Osteoblast (primary cell): Measurements from ENCODE around the gene CARD9. TPM values are rescaled to one million over a fixed set of nuclear protein-coding genes. Genes with fewer than 3 reads are reported as not detected.

Experiments
- DNase-seq: peaks from one replicate; pipeline ENCODE4 v3.0.0; 2011; ENCODE audit warnings: low spot score, mixed read lengths; ENCODE audit not compliant: insufficient read length; ENCODE audit errors: missing footprints
- H2AFZ ChIP-seq: 2 replicates; pipeline ENCODE4 v1.6.0; 2011; ENCODE audit warnings: mild to moderate bottlenecking, low read length
- H3K27ac ChIP-seq: 2 replicates; pipeline ENCODE4 v1.5.1; 2011; ENCODE audit warnings: mild to moderate bottlenecking, low read depth, low read length, moderate library complexity
- H3K27me3 ChIP-seq: 2 replicates; pipeline ENCODE4 v1.6.0; 2012; ENCODE audit warnings: mild to moderate bottlenecking, control low read depth, inconsistent platforms, low read length, moderate library complexity; ENCODE audit not compliant: insufficient read depth
- H3K36me3 ChIP-seq: 2 replicates; pipeline ENCODE4 v1.5.1; 2011; ENCODE audit warnings: mild to moderate bottlenecking, low read length, control low read depth, moderate library complexity; ENCODE audit not compliant: insufficient read depth
- H3K4me1 ChIP-seq: 2 replicates; pipeline ENCODE4 v1.5.1; 2011; ENCODE audit warnings: mild to moderate bottlenecking, low read length, control low read depth, moderate library complexity; ENCODE audit not compliant: insufficient read depth
- H3K4me2 ChIP-seq: 2 replicates; pipeline ENCODE4 v1.6.0; 2011; ENCODE audit warnings: mild to moderate bottlenecking, low read length; ENCODE audit not compliant: insufficient read depth
- H3K4me3 ChIP-seq: fragments of 200-600 bp; sonication (generic); 3 replicates; pipeline ENCODE4 v1.5.1; 2012; ENCODE audit warnings: mild to moderate bottlenecking, low read length, inconsistent platforms; ENCODE audit not compliant: insufficient read depth
- H3K79me2 ChIP-seq: 2 replicates; pipeline ENCODE4 v1.6.0; 2012; ENCODE audit warnings: mild to moderate bottlenecking, low read length, control low read depth, inconsistent platforms; ENCODE audit not compliant: insufficient read depth
- H3K9me3 ChIP-seq: 2 replicates; pipeline ENCODE4 v1.5.1; 2011; ENCODE audit warnings: low read depth, low read length, control low read depth
- H4K20me1 ChIP-seq: 2 replicates; pipeline ENCODE4 v1.6.0; 2012; ENCODE audit warnings: mild to moderate bottlenecking, low read length, control low read depth; ENCODE audit not compliant: insufficient read depth
- CTCF ChIP-seq: IDR thresholded peaks from 2 replicates; pipeline ENCODE4 v1.5.1; 2011; ENCODE audit warnings: mild to moderate bottlenecking, low read depth, low read length, moderate library complexity; ENCODE audit errors: extremely low read depth
- total RNA-seq: library from RNA; depleted of rRNA; stranded (reverse); fragments of >200 nt; gene quantifications from 2 replicates; pipeline ENCODE4 v1.2.3, GENCODE V29; 2012

The CARD9 gene
- total RNA-seq, 1 donor = 5.1 TPM

DNA sequence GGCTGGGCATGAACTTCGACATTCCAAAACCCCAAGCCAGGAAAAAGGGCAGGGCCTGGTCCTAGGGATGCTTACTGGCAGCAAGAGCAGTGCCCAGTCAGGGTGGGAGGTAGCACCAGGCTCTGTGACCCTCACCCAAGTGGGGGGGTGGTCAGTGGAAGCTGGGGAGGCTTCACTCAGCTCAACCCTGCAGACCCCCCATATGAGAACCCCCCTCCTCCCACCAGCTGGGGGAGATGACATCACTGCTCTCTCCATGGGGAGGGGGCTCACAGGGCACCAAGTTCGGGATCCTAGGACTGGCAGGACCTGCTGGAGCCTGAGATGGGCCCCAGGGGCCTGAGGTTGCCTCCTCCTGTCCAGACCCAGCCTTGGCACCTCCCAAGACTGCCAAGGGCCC is 14.6 kb downstream of the CARD9 start:
- Histone ChIP-seq H3K36me3 (peaks cover 20% of the 10 kb centered on the region), H4K20me1 (peaks cover 18% of the 10 kb centered on the region), H3K9me3 (no peaks in the 10 kb centered on the region), H3K4me2 (no peak overlapping the region), H3K4me1 (peaks cover 24% of the 10 kb centered on the region), H3K4me3 (no peak overlapping the region), H3K27me3 (no peaks in the 10 kb centered on the region), H3K79me2 (peaks cover 2% of the 10 kb centered on the region), H3K27ac (no peak overlapping the region), H2AFZ (no peak overlapping the region)
- DNase-seq = no peak
- no peak for TF ChIP-seq CTCF

DNA sequence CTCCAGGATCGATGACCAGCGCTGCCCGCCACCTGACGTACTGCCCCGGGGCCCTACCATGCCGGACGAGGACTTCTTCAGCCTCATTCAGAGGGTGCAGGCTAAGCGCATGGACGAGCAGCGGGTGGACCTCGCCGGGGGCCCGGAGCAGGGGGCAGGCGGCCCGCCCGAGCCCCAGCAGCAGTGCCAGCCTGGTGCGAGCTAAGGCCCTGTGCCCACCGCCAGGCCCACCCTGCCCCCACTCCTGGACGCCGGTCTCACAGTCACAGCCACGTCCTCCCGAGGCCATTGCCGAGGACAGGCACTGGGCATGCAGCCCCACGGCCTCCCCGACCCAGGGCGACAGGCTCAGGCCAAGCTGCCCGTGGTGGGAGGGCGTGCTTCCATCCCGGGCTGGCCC is 15.5 kb downstream of the CARD9 start:
- H3K36me3 ChIP-seq = peaks cover 20% of the 10 kb centered on the region

GRCh38 chr9:136357202-136357725 is 16.2 kb downstream of the CARD9 start:
- Histone ChIP-seq H4K20me1 (peaks cover 31% of the 10 kb centered on the region), H2AFZ (no peak overlapping the region), H3K27me3 (no peaks in the 10 kb centered on the region), H3K4me2 (no peak overlapping the region), H3K79me2 (no peaks in the 10 kb centered on the region), H3K36me3 (peaks cover 20% of the 10 kb centered on the region), H3K9me3 (no peaks in the 10 kb centered on the region), H3K4me3 (no peak overlapping the region), H3K4me1 (peaks cover 15% of the 10 kb centered on the region), H3K27ac (no peak overlapping the region)
- no peak for TF ChIP-seq CTCF
- no peak for DNase-seq

More for the DNA sequence above, 15.5 kb downstream of the CARD9 start:
- no peak for DNase-seq
- Histone ChIP-seq H3K9me3 (no peaks in the 10 kb centered on the region), H3K27me3 (no peaks in the 10 kb centered on the region), H3K79me2 (no peaks in the 10 kb centered on the region), H3K27ac (no peak overlapping the region), H3K4me3 (no peak overlapping the region), H2AFZ (no peak overlapping the region), H4K20me1 (peaks cover 24% of the 10 kb centered on the region), H3K4me1 (peaks cover 22% of the 10 kb centered on the region), H3K4me2 (no peak overlapping the region)
- TF ChIP-seq CTCF = no peak

- Histone ChIP-seq H3K27me3 (no peaks in the 10 kb centered on the region), H3K36me3 (peaks cover 20% of the 10 kb centered on the region), H2AFZ (no peak overlapping the region), H3K4me2 (no peak overlapping the region), H3K4me3 (no peak overlapping the region), H4K20me1 (peaks cover 34% of the 10 kb centered on the region), H3K27ac (no peak overlapping the region), H3K79me2 (no peaks in the 10 kb centered on the region), H3K4me1 (peaks cover 8% of the 10 kb centered on the region), H3K9me3 (no peaks in the 10 kb centered on the region)
- no peak for TF ChIP-seq CTCF
- DNase-seq = no peak
These were observed 17.6 kb downstream of the CARD9 start for GRCh38 chr9:136355616-136356557.
